HG02678 (cell line): Measurements from ENCODE around the gene OGFOD2.

Source experiments
- ATAC-seq: cut with Tn5 transposase; IDR thresholded peaks from one replicate; pipeline ENCODE4 v1.9.1; 2021; ENCODE audit warnings: mild to moderate bottlenecking, moderate library complexity; ENCODE audit not compliant: unreplicated experiment

OGFOD2 gene

GRCh38 chr12:122976648-122976975 lies 1.6 kb downstream of the OGFOD2 start:
- no peak for ATAC-seq

GRCh38 chr12:122977153-122977552 lies 2.1 kb downstream of the OGFOD2 start:
- ATAC-seq, result no peak

GRCh38 chr12:122977655-122978392 lies 2.8 kb downstream of the OGFOD2 start:
- no peak for ATAC-seq

GRCh38 chr12:122978507-122978955 lies 3.5 kb downstream of the OGFOD2 start:
- no peak for ATAC-seq

GRCh38 chr12:122979001-122979907 lies 4.2 kb downstream of the OGFOD2 start:
- no peak for ATAC-seq

GRCh38 chr12:122979908-122980182 lies 4.8 kb downstream of the OGFOD2 start:
- no peak for ATAC-seq

GRCh38 chr12:122980183-122981035 lies 5.4 kb downstream of the OGFOD2 start, which contains the start of gene ARL6IP4:
ARL6IP4 (plus strand) TSS chr12:122980681; CDS start chr12:122981140, 459 bp downstream.
- ATAC-seq, result peak; percentile 63

GRCh38 chr12:122981036-122981471 lies 6.0 kb downstream of the OGFOD2 start:
- peak; percentile 18 for ATAC-seq

- ATAC-seq, result no peak
These were observed 6.8 kb downstream of the OGFOD2 start for GRCh38 chr12:122981587-122982476.

- ATAC-seq, result no peak
These were observed 7.4 kb downstream of the OGFOD2 start for GRCh38 chr12:122982477-122982815.

- no peak for ATAC-seq
These were observed 8.1 kb downstream of the OGFOD2 start for GRCh38 chr12:122982963-122983788.

- ATAC-seq, result no peak
These were observed 8.9 kb downstream of the OGFOD2 start for GRCh38 chr12:122983789-122984515.

- ATAC-seq, result no peak
These were observed 9.7 kb downstream of the OGFOD2 start for GRCh38 chr12:122984612-122985337.

- no peak for ATAC-seq
These were observed 10.6 kb downstream of the OGFOD2 start for GRCh38 chr12:122985338-122986257.

- ATAC-seq, result no peak
These were observed 11.3 kb downstream of the OGFOD2 start for GRCh38 chr12:122986258-122986871.

- no peak for ATAC-seq
These were observed 12.3 kb downstream of the OGFOD2 start for GRCh38 chr12:122987086-122987951.
